Fibroblast of lung (primary cell): ENCODE measurements around the gene GDPGP1. TPM values are rescaled to one million over a fixed set of nuclear protein-coding genes. Genes with fewer than 3 reads are reported as not detected.

Experiments
- DNase-seq, 2 donors: peaks; one replicate each; pipeline versions ENCODE4 v3.0.0 to v3.0.0-alpha.2; 2010; ENCODE audit warnings: low read depth in 2 of 2
- H2AFZ ChIP-seq: 2 replicates; pipeline ENCODE4 v1.5.1; 2012; ENCODE audit warnings: low read length, control low read depth, inconsistent platforms
- H3K27ac ChIP-seq: 2 replicates; pipeline ENCODE4 v1.5.1; 2011; ENCODE audit warnings: low read length, control low read depth; ENCODE audit not compliant: insufficient read depth
- H3K27me3 ChIP-seq: 2 replicates; pipeline ENCODE4 v1.5.1; 2011; ENCODE audit warnings: mild to moderate bottlenecking, low read length; ENCODE audit not compliant: control insufficient read depth, insufficient read depth
- H3K36me3 ChIP-seq: 2 replicates; pipeline ENCODE4 v1.5.1; 2011; ENCODE audit warnings: low read length; ENCODE audit not compliant: control insufficient read depth, insufficient read depth
- H3K4me1 ChIP-seq: 2 replicates; pipeline ENCODE4 v1.5.1; 2011; ENCODE audit warnings: low read length; ENCODE audit not compliant: control insufficient read depth, insufficient read depth; ENCODE audit errors: extremely low read depth
- H3K4me2 ChIP-seq: 2 replicates; pipeline ENCODE4 v1.5.1; 2011; ENCODE audit warnings: low read length, control low read depth; ENCODE audit not compliant: insufficient read depth; ENCODE audit errors: extremely low read depth
- H3K4me3 ChIP-seq, 4 experiments: fragments of 200-600 bp in 1 of 4; sonication (generic) in 1 of 4; replicated peaks in 1 of 4; 2 replicates each; pipeline ENCODE4 v1.5.1; 2011 to 2016; ENCODE audit warnings: low read length in 4 of 4, low read depth in 3 of 4, mild to moderate bottlenecking in 3 of 4, control low read depth in 2 of 4, inconsistent platforms in 1 of 4, mixed read lengths in 1 of 4; ENCODE audit not compliant: insufficient read depth in 1 of 4; ENCODE audit errors: control extremely low read depth in 1 of 4
- H3K79me2 ChIP-seq: 2 replicates; pipeline ENCODE4 v1.5.1; 2012; ENCODE audit warnings: mild to moderate bottlenecking, low read length, inconsistent platforms; ENCODE audit not compliant: control insufficient read depth, insufficient read depth
- H3K9ac ChIP-seq: 2 replicates; pipeline ENCODE4 v1.5.1; 2011; ENCODE audit warnings: mild to moderate bottlenecking, low read length, control low read depth; ENCODE audit not compliant: insufficient read depth
- H3K9me3 ChIP-seq: 2 replicates; pipeline ENCODE4 v1.5.1; 2012; ENCODE audit warnings: low read depth, low read length; ENCODE audit not compliant: control insufficient read depth, insufficient read depth
- H4K20me1 ChIP-seq: 2 replicates; pipeline ENCODE4 v1.5.1; 2011; ENCODE audit warnings: low read length; ENCODE audit not compliant: control insufficient read depth, insufficient read depth; ENCODE audit errors: extremely low read depth
- CTCF ChIP-seq, 2 donors: IDR thresholded peaks in 1 of 2; conservative IDR thresholded peaks in 1 of 2; 1 replicate in 1 of 2; 2 replicates in 1 of 2; pipeline ENCODE4 v1.5.1; 2011 to 2012; ENCODE audit warnings: low read length in 2 of 2, control low read depth in 1 of 2, inconsistent platforms in 1 of 2, low read depth in 1 of 2, mild to moderate bottlenecking in 1 of 2
- EZH2 ChIP-seq: IDR thresholded peaks from 2 replicates; pipeline ENCODE4 v1.5.1; 2012; ENCODE audit warnings: low read length, control low read depth, mild to moderate bottlenecking; ENCODE audit errors: missing control alignments
- polyA plus RNA-seq, 2 donors: library from polyadenylated mRNA; depleted of rRNA in 1 of 2; stranded (reverse) in 1 of 2; unstranded in 1 of 2; fragments of >200 nt; gene quantifications; 2 replicates each; pipeline ENCODE4 v1.2.1, GENCODE V29; 2011 to 2012; ENCODE audit warnings: missing spikeins in 1 of 2
- total RNA-seq: library from RNA; depleted of rRNA; stranded (reverse); fragments of >200 nt; gene quantifications from 2 replicates; pipeline ENCODE4 v1.2.1, GENCODE V29; 2014

The GDPGP1 gene
- total and polyA plus RNA-seq, 2 donors (not counting 1 experiment from before 2014, with no cell fraction given) = 1.9 to 9.7 TPM

DNA sequence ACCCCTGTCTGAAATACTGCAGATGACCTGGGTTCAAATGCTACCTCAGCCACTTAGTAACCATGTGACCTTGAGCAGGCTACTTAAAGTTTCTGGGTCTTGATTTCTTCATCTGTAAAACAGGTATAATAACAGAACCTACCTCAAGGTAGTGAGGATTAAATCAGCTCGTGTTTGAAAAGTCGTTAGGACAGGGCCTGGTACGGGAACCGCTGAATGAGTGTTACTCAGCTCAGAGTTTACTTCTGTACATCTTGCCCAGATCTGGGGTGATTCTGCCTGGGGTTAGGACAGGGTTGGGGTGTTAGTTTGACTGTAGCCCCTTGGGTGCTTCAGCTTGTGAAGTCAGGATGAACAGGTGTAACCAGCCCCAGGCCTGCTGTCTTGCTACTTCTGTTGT, 31.1 kb upstream of the GDPGP1 start:
- Histone ChIP-seq H3K27me3 (no peaks in the 10 kb centered on the region), H3K9me3 (no peaks in the 10 kb centered on the region), H2AFZ (no peak overlapping the region), H4K20me1 (no peaks in the 10 kb centered on the region), H3K4me2 (no peak overlapping the region), H3K4me1 (no peaks in the 10 kb centered on the region), H3K27ac (no peak overlapping the region), H3K9ac (no peak overlapping the region), H3K79me2 (no peaks in the 10 kb centered on the region), H3K36me3 (no peaks in the 10 kb centered on the region), H3K4me3 (no peak overlapping the region)
- TF ChIP-seq CTCF (conservative IDR thresholded peaks at IDR 0.05 in 1 of 2, IDR thresholded peaks at IDR 0.05 in 1 of 2; ENCODE audit: low read depth in 1 of 2, low read length in 2 of 2) = no peak
- TF ChIP-seq EZH2 = no peak
- DNase-seq = no peak

GRCh38 chr15:90203473-90203872, 30.5 kb upstream of the GDPGP1 start:
- H3K4me3 ChIP-seq = no peak overlapping the region
- no peak overlapping the region for H3K27ac ChIP-seq
- no peaks in the 10 kb centered on the region for H4K20me1 ChIP-seq
- H3K79me2 ChIP-seq = no peaks in the 10 kb centered on the region
- TF ChIP-seq EZH2 (no peak), CTCF (conservative IDR thresholded peaks at IDR 0.05 in 1 of 2, IDR thresholded peaks at IDR 0.05 in 1 of 2; ENCODE audit: low read depth in 1 of 2, low read length in 2 of 2) (no peak)
- no peak overlapping the region for H2AFZ ChIP-seq
- H3K4me1 ChIP-seq = no peaks in the 10 kb centered on the region
- DNase-seq = no peak
- H3K36me3 ChIP-seq = no peaks in the 10 kb centered on the region
- H3K27me3 ChIP-seq = no peaks in the 10 kb centered on the region
- H3K9me3 ChIP-seq = no peaks in the 10 kb centered on the region
- no peak overlapping the region for H3K4me2 ChIP-seq
- H3K9ac ChIP-seq = no peak overlapping the region

- Histone ChIP-seq H3K27ac (no peak overlapping the region), H3K4me1 (no peaks in the 10 kb centered on the region), H3K36me3 (no peaks in the 10 kb centered on the region), H4K20me1 (no peaks in the 10 kb centered on the region), H3K79me2 (no peaks in the 10 kb centered on the region), H3K4me2 (no peak overlapping the region), H3K9me3 (no peaks in the 10 kb centered on the region), H2AFZ (no peak overlapping the region), H3K27me3 (no peaks in the 10 kb centered on the region), H3K9ac (no peak overlapping the region), H3K4me3 (no peak overlapping the region)
- TF ChIP-seq CTCF (conservative IDR thresholded peaks at IDR 0.05 in 1 of 2, IDR thresholded peaks at IDR 0.05 in 1 of 2; ENCODE audit: low read depth in 1 of 2, low read length in 2 of 2) = no peak
- no peak for TF ChIP-seq EZH2
- DNase-seq = no peak
Observed at GRCh38 chr15:90203922-90204321, 30.1 kb upstream of the GDPGP1 start.
